CD4-positive, alpha-beta T cell treated with Interleukin-12 subunit alpha and Interleukin-12 subunit beta, for 1 hour (primary cell): Measurements from ENCODE around the gene ELAVL4.

Experiments used
- DNase-seq: peaks from one replicate; pipeline ENCODE4 v3.0.0-alpha.2; 2020

ELAVL4 gene

DNA sequence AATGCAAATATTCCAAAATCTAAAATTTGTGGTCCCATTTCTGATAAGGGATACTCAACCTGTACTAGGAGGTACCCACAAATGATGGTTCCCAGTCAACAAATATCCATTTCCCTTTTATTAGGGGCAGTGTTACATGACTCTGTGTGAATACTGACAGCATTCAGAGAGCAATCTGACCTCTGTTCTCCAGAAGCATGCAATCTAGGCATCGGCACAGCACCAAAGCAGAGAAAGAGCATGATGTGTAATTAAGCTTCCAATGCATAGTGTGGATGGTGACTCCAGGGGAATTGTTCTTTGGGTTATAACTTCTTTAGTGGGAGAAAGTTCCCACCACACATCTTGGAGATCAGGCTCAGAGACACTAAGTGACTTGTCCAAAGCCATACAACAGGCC is 71.6 kb downstream of the ELAVL4 start:
- no peak for DNase-seq

DNA sequence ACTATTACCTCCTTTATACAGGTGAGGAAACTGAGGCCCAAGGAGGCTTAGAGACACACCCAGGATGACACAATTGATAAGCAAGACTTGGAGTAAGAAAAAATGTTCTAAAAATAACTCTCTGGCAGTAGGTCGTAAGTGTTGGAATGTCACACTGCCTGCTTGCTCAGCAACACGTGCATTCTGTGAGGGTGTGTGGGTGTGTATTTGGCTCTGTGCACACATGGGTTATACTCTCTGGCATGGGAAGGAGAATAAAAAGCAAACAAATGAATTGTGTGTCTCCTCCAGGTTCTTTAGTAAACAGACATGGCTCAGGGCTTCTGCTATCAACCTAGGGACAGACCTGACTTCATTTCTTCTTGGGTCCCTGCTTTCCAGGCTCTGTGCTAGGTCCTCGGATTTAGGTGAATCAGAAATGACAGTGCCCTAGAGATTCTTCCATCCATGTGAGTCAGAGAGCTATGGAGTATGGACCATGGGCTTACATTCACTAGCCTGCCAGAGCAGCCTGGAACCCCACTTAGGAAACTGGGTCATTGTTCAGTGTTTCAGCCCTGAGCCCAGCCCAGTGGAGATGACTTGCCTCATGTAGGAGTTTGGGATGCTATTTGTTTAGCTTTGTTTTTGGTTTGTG is 72.4 kb downstream of the ELAVL4 start:
- DNase-seq = no peak

DNA sequence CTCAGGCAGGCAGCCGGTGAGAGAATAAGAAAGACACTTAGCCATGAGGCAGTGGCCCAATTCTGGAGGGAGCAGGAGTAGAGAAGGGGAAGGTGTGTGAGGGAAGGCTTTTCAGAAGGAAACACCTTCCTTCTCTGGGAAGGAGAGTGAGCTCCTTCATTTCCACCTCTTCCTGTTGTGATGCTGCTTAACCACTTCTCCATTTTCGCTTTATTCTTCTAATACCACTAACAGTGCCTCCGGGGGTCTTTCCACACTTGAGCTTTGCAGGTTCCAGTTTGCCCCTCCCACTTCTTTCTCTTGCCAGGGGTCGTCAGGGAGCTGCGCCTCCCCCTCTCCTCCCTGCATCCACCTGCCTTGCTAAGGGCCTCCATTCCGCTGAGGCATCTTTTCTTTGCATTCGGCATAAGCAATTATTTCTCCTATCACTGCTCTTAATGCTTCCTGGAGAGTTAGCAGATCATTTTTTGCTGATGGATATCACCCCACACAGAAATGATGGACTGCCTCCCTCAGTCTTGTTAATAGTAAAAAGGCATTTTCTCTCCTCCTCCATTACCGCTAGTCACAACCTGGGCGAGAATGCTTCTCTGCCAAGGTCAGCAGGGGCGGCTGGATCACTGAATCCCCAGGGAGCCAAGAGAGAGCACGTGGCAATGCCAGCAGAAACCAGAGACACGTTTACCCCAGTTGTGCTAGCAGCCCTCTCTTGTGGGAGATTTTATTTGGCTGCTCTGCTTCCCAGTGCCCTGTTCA is 74.8 kb downstream of the ELAVL4 start:
- no peak for DNase-seq

DNA sequence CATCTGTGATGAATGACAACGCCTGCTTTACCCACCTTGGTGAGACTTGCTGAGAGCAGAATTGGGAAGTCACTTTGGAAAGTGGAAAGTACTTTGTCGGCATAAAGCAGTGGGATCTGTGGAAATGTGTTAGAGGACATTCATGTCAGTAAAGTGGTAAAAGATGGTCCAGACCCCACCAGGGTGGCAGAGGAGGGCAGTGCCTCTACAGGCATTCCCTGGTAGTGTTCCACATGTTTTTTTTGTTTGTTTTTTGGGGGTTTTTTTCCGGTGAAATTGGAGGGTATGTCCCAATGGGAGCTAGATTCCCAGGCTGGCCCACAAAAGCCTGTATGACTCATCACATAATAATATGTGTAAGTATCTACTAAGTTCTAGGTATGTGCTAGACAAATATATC is 80.6 kb downstream of the ELAVL4 start:
- DNase-seq = no peak

DNA sequence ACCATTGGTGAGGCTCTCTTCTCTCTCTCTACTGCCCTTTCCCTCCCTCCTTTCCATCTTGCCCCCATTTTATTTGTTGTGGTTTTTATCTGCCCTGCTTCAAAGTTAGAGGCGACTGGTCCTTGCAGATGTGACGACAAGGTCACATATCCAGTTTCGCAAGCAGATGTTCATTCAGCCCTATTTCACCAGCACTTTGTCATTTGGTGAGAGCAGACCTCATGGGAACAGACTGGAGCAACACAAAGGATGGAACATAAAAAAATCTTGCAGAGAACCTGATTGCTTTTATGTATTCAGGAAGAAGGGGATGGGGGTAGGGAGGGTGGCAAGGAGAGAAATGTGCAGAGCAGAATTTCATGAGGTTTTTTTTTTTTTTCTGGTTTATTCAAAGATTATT is 84.3 kb downstream of the ELAVL4 start:
- no peak for DNase-seq

DNA sequence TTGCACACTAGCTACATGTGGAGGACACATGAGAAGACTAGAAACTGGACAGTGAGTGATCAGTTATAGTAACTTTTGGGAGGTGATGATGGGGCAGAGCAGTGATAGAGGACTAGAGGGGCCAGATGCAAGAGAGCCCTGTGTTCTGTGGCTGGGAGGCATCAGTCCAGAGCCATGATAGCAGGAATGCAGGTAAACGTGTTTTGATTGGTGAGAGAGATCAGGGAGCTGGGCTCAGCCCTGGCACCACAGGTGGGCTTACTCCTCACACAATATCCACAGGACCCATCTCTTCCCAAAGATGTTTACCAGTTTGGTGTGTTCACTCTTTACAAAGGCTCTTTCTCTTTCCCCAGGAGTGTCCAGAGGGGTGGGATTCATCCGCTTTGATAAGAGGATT is 86.5 kb downstream of the ELAVL4 start:
- DNase-seq = no peak

DNA sequence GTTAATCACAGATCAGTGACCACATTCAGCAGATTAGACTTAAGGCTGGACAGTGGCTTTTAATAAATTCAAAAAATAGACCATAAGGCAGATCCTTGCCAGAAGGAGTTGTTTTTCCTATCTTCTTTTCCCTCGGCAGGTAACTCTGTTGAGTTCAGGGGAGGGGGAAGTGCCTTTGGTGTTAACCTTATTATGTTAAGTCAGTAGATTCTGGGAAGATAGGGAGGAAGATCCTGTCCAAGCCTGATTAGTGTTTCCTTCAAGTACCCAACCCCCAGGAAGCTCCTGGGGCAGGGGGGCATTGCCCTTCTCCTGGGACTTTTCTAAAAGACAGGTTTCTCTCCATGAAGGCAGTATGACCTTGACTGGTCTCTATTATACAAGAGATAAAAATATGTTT is 87.4 kb downstream of the ELAVL4 start:
- no peak for DNase-seq

DNA sequence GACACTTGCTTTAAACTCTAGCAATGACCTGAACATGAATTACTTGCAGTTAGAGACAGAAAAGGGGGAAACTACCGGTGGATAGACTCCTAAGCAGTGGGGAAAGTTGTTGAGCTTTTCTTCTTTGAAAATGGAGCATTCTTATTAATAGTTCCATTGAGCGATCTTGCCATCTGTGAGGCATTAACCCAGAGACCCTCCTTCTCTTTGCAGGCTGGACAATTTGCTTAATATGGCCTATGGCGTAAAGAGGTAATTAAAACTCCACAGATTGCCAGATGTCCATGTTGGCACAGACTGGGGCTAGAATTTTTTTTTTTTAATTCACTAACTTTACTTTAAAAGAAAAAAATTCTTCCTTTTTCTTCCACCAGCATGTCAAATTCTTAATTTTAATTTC is 88.5 kb downstream of the ELAVL4 start:
- DNase-seq = no peak

DNA sequence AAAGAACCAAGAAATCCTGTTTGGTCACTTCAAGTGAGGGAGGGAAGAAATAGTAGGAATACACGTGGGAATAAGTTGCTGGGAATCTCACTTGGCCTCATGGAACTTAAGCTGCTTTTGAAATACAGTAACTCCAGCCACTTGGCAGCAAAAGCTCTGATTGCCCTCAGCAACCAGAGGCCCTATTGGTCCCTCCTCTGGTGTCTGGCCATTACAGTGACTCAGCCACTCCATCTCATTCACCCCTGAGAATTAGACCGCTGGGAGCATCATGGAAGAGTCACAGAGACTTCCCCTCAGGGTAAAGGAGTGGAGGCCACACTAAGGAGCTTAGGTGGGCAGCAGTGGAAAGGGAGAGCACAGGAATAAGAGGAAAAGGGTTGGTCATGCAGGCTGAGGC is 99.6 kb downstream of the ELAVL4 start:
- DNase-seq = no peak

DNA sequence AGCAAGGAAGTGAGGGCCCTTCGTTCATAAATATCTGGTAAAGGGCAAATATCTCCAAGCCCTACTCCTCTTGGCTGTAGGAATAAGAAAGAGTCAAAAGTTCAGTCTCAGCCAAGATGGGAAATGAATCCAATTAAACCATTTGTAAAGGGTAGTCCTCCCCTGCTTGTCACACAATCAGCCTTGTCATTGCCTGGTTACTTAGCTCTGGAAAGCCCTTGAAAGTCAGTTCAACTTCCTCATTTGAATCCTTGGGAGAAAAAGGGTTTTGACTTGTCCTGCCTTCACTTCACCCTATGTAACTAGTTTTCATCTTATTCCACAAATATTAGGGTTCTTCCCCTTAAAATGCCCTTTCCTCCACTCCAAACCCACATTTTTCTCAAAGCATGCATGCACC is 100.0 kb downstream of the ELAVL4 start:
- no peak for DNase-seq

DNA sequence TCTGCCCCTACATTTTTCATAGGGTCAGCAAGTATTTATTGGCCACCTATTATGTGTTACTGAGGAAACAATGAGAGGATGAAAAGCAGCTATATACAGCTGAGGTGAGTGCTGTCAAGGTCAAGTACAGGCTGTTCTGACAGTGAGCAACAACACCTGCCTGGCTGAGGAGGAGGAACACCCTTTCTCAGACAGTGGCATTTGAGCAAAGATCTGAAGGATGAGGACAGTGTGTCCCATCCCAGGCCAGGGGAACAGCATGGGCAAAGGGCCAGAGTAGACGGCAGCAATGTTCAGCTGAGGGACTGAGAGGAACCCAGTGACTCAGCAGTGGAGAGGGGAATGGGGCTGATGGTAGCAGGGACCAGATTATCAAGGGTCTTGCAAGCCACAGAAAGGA is 101.0 kb downstream of the ELAVL4 start:
- no peak for DNase-seq

DNA sequence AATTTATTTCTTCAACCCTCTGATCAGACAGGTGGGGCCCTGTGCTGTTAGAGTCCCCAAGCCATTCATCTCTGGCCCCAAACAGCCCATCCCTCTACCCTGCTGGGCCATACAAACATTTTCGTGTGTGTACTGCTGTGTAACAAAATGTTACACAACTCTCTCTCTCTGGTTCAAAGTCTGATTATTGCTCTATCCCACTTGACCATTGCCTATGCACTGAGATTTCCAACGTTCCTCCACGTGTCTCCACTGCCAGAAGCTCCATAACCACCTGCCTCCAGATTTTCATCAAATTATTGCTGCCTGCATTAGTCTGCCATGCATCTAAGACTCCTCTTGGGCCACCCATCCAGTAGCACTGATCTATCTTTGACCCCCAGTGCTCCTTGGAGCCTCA is 104.8 kb downstream of the ELAVL4 start:
- no peak for DNase-seq

DNA sequence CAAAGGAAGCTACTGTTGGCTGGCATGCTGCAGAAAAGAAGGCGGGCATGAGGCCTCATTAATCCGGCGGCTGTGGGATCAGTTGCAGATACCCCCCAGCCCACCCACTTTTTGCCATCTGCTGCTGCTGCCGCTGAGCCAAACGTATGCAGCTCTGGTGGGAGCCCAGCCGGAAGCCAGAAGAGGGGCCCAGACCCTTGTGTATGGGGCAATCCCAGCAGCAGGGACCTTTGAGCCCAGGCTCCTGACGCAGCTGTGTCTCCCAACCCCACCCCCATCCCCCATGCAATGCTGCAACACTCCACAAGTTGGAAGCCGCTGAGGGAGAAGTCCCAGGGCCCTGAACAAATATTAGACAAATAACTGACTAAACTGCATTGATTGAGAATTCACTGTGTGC is 106.0 kb downstream of the ELAVL4 start:
- no peak for DNase-seq

DNA sequence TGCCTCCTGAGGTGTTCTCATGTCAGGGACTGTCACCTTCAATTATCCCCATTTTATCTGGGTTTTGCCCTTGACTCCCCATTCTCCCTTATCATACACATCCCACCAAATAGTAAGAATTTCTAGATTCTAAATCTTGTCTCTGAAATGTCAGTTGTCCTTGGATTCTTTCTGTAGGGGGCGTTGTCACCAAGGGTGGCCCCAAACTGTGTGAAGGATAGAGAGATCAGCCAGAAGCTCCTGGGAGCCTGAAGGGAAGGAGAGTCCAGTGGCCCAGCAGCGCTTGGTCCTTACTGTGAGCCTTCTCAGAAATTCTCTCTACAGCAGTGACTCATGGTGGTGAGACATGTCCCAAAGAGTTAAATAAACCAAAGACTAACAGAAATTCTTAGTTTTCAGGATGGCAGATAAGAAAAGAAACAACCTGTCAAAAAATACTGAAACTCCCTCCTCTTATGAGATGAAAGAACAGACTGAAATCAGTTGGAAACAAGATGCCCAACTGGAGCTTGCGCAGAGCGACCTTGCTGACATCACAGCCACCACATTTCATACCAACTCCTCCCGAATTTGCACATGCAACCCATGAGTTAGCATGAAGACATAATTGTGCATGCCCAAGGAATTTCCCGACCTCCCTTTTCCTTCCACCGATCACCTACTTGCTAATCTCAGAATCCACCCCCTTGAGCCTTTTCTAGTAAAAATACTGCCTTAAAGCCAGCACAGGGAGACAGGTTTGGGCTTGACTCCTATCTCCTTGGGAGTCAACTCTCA is 109.8 kb downstream of the ELAVL4 start:
- no peak for DNase-seq

DNA sequence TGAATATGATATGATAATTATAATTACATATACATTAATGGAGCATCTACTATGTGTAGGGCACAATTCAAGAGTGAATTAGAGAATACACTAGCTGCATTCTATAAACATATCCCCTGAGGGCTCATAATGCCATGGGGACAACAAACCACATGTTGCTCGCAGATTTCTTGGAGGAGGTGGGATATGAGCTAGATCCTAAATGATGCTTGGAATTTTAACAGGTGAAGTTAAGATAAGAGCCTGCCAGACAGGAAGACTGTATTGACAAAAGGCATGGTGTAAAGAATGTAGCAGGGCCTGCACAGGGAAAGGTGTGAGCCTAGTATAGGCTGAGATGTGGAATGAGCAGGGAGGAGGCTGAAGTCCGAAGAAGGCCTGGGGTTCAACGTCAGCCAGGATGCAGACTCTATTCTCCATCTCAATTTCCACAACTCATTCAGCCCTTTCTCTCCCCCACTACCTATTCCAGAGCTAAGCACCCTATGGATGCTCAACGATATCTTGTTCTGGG is 120.2 kb downstream of the ELAVL4 start:
- DNase-seq = no peak

DNA sequence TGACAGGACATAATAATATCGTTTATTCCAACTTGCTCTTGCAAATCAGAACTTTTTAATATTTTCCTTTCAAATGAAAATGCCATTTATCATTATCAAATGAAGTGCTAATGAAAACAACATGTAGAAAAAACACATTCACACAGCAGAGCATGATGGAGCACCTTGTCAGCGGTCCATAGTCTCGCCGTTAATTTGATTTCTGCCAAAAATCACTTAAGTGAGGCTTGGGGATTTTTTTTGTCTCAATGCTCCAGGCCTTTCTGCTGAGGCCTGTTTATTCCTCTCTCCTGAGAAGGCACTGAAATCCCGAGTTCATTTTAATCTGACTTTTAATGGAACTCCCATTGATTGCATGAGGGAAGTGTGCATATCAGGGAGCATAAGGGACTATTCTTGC is 122.5 kb downstream of the ELAVL4 start:
- no peak for DNase-seq

DNA sequence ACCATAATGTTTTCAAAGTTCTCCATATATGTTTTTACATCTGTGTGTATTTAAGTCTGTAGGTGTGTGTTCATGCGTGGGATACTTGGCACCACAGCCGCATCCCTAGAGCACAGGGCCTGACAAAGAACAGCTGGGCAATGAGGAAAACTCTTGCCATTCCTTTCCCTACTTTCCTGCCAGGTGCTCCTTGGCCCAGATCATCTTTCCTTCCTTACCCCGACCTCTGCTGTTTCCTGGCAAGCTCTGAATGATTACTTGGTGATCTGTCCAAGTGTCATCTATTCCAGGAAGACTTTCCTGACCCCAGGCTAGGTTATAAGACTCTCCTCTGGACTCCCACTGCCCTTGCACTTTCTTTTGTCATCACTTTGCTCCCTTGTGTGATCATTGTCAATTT is 123.6 kb downstream of the ELAVL4 start:
- DNase-seq = no peak

DNA sequence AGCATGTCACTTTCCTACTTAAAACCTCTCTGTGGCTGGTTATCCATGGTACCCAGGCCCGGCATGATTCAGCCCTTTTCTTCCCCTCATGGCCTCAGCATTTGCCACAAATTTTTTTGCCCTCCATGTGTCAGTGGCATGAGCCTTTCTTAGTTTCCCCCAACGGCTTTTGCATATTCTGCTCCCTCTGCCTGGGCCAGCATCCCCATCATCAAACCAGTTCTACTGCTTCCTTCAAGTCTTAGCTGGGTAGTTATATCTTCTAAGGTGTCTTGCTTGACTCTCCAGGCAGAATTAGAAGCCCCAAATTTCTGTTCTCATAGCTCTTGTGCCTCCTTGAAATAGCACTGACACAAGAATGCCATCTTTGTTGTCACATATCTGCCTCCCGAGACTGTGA is 127.9 kb downstream of the ELAVL4 start:
- DNase-seq = no peak

DNA sequence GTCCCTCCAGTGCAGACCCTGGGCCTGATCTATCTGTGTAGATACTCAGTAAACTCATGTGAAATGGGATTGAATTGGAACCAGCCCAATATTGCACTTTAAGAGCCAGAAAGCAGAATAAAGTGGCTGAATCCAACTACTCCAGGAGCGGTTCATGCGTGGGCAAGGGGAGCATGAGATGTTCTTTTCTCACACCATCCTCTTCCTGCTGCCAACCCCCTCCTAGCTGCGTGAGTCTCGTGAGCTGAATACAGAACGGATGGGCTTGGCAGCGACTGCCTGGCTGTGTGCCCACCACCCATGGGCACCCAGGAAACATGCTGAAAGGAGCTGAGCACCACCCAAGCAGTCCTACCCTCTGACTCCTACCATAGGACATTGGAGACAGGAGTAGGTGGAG is 128.3 kb downstream of the ELAVL4 start:
- no peak for DNase-seq

DNA sequence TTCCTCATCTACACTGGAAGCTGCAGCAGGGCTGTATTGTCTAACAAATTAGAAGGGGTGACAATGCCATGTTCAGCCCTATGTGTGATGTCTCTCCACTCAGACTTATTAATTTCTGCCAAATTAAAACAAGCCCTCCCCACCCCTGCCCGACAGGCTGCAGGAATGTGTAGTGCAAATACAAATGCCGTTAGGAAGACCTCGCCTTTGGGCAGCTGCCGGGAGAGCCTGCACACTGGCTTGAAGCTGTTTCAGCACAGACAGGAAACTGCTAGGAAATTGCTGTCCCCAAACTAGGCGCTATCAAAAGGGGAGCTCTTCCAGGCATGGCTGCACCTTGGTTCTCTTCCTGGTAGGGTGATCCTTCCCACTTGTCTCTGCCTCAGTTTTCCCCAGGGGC is 135.2 kb downstream of the ELAVL4 start:
- DNase-seq = no peak

DNA sequence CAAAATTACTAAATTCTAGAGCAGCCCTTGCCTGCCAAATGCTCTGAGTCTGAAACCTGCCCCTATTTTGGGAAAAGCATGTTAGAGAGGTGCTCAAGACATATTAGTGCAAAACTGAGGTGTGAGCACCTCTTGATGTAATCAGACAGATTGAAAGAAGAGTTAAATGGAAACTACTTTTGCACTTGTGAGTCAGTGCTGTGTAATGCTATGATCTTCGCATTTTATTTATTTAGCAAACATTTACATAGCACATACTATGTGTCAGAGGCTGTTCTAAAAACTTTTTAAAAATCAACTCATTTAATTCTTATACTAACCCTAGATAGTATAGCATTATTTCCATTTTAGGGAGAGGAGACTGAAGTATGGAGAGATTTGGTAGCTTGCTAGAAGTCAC is 138.1 kb downstream of the ELAVL4 start:
- no peak for DNase-seq

DNA sequence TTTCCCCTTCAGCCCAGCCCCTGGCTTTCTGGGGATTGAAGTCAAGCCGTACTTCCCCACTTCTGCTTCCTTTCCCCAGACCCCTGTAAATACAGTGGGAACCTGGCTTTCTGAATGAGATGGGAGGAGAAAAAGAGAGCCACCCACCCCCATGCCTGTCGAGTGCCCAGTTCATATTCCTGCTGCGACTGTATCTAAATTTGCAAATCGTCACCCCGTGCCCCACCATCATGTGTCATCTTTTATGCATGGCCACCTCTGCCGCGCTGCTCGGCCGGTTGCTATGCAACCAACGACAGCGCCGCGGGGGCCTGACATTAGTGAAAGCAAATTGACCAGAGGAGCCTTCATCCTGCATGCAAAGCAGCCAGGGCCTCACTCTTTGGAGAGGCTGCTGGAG is 143.0 kb downstream of the ELAVL4 start:
- DNase-seq = no peak

DNA sequence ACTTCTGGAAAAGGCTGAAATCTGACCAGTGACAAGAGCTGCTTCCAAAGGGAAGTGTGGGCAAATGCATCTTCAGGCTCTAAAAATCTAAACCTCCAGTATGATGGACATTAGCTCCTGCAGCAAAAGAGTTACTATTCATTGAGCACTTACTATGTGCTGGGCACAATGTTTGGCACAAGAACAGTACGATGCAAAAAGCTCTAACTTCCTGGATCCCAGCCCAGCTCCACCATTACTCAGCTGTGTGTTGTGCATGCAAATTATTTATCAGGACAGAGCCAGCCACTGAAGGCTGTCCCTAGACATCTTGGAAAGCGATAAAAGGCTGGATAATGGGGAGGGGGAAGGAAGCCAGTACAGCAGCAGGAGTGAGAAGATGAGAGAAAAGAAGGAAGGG is 143.5 kb downstream of the ELAVL4 start:
- DNase-seq = no peak
